ENCODE measurements around the gene SLC6A5.

- TF ChIP-seq, protein P1, sequence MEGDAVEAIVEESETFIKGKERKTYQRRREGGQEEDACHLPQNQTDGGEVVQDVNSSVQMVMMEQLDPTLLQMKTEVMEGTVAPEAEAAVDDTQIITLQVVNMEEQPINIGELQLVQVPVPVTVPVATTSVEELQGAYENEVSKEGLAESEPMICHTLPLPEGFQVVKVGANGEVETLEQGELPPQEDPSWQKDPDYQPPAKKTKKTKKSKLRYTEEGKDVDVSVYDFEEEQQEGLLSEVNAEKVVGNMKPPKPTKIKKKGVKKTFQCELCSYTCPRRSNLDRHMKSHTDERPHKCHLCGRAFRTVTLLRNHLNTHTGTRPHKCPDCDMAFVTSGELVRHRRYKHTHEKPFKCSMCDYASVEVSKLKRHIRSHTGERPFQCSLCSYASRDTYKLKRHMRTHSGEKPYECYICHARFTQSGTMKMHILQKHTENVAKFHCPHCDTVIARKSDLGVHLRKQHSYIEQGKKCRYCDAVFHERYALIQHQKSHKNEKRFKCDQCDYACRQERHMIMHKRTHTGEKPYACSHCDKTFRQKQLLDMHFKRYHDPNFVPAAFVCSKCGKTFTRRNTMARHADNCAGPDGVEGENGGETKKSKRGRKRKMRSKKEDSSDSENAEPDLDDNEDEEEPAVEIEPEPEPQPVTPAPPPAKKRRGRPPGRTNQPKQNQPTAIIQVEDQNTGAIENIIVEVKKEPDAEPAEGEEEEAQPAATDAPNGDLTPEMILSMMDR (IDR thresholded peaks at IDR 0.05) = no peak
- TF ChIP-seq YY1 (IDR thresholded peaks at IDR 0.05; ENCODE audit: low read depth) (no peak), GATA2 (CRISPR knock-in tag; IDR thresholded peaks at IDR 0.05) (no peak)
Observed at GRCh38 chr11:20610825-20611224, 11.4 kb downstream of the SLC6A5 start.

Data from SK-N-SH (cell line).